D721Med (cell line): ENCODE data around the gene LTO1.

ENCODE experiments used
- DNase-seq: peaks from one replicate; pipeline ENCODE4 v3.0.0; 2011; ENCODE audit warnings: low spot score; ENCODE audit not compliant: insufficient read length
- FAIRE-seq: peaks from 2 replicates; lab custom pipeline; 2011; peaks lifted over from hg19 to GRCh38; lab: Jason Lieb, UNC
- CTCF ChIP-seq: IDR thresholded peaks from 2 replicates; pipeline ENCODE4 v1.5.1; 2012; ENCODE audit warnings: mild to moderate bottlenecking, control low read depth; ENCODE audit not compliant: insufficient read depth; ENCODE audit errors: missing control alignments

The LTO1 gene

GRCh38 chr11:69657456-69657910, 17.7 kb downstream of the LTO1 start:
- DNase-seq: no peak
- no peak for FAIRE-seq
- TF ChIP-seq CTCF: no peak

GRCh38 chr11:69656536-69657455, 18.4 kb downstream of the LTO1 start:
- no peak for TF ChIP-seq CTCF
- DNase-seq: no peak
- FAIRE-seq: no peak

DNA sequence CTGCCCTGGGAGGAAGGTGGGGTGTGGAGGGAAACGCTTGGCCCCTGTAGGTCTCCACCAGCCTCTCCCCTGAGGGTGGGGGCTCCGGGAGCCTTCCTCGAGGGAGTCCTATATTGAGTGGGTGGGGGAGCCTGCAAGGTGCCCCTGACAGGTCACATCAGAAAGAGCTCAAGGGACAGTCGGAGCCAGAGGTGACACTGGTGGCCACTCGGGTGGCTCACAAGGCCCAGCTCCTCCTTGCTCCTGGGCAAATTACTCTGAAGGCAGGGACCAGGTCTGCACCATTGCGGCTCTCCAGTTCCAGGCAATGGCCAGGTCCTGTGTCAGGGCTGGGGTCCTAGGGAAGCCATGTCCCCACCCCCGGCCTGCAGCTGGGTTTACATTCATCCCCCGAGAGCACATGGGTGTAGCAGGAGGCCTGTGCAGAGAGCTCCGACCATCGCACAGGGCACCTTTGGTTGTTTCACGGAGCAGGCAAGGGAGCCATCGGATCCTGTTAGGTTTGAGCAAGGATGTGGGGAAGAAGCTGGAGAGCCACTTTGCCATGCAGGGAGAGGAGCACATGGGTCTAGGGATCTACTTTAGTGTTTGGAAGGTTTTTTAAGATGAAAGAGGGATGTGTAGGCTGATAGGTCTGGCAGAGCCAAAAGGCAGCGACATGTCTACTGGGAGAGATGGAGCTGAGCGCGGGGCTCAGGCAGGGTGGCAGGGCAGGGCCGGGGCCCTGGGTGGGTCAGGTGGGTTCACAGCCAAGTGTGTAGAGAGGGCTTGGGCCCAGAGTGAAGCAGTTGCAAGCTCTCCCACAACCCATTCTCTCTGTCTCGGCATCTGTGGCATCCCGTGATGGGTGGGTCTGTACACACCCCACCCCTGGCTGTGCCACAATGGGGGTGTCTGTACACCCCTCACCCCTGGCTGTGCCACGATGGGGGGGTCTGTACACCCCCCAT, 19.4 kb downstream of the LTO1 start:
- DNase-seq (no peak), FAIRE-seq (no peak)
- no peak for TF ChIP-seq CTCF

DNA sequence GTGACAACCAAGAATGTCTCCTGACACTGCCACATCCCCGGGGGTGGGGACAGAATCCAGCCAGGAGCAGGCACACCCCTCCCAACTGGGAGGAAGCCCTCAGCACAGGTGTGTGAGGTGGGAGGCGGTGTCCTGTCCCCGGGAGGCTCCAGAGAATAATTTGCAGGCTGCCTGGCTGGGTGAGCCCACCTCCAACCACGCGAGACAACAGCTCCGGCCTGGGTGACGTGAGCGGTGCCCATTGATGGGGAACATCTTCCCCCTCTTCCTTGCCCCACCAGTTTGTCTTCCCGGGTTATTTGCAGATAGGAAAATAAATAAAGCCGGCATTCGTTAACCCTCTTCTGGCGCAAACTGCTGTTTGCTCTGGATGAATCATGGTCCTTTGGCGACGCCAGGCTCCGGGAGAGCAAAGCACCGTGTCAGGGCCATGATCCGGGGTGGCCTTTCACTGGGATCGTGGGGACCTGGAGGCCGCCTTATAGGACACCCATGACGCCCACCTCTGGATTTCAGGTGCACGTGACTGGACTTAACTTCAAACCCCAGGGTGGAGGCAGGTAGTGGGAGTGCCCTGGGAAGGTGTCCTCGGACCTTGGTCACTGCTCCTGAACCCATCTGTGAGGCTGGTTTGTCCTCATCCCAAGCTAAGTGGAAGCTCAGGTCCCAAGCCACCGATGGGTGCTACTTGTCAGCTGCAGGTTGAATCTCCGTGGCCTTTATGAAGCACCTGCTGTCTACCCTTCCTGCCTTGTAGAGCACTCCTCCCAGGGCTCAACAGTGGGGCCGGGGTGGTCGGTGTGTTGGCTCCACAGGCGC, 20.3 kb downstream of the LTO1 start:
- no peak for DNase-seq
- TF ChIP-seq CTCF: no peak
- no peak for FAIRE-seq

DNA sequence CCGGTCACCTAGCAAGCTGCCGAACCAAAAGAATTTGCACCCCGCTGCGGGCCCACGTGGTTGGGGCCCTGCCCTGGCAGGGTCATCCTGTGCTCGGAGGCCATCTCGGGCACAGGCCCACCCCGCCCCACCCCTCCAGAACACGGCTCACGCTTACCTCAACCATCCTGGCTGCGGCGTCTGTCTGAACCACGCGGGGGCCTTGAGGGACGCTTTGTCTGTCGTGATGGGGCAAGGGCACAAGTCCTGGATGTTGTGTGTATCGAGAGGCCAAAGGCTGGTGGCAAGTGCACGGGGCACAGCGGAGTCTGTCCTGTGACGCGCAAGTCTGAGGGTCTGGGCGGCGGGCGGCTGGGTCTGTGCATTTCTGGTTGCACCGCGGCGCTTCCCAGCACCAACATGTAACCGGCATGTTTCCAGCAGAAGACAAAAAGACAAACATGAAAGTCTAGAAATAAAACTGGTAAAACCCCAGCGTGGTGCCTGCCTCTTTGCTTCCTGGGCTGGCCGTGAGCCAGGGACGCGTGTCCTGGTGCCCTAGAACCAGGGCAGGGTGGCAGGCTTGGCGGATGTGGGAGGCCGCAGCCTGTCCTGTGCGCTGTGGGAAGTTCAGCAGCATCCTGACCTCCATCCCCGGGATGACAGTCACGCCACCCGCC, 21.0 kb downstream of the LTO1 start:
- TF ChIP-seq CTCF: no peak
- no peak for DNase-seq
- no peak for FAIRE-seq

DNA sequence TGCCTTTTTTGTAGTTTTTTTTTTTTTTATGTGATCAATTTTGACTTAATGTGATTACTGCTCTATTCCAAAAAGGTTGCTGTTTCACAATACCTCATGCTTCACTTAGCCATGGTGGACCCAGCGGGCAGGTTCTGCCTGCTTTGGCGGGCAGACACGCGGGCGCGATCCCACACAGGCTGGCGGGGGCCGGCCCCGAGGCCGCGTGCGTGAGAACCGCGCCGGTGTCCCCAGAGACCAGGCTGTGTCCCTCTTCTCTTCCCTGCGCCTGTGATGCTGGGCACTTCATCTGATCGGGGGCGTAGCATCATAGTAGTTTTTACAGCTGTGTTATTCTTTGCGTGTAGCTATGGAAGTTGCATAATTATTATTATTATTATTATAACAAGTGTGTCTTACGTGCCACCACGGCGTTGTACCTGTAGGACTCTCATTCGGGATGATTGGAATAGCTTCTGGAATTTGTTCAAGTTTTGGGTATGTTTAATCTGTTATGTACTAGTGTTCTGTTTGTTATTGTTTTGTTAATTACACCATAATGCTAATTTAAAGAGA, 21.7 kb downstream of the LTO1 start:
- FAIRE-seq: no peak
- TF ChIP-seq CTCF: no peak
- no peak for DNase-seq
